Body of pancreas (tissue), 4 donors: Measurements from ENCODE around the gene BBS7. TPM values are rescaled to one million over a fixed set of nuclear protein-coding genes. Genes with fewer than 3 reads are reported as not detected.

Experiments used
- ATAC-seq: fragments of 150-250 bp; one replicate; pipeline ENCODE4 v1.9.1; 2016
- DNase-seq, 4 donors: peaks; one replicate each; pipeline ENCODE4 v3.0.0-alpha.2; 2019
- H3K27ac ChIP-seq, 4 donors: fragments of 200-600 bp; sonication (generic); 1 replicate in 3 of 4; 2 replicates in 1 of 4; pipeline versions ENCODE4 v1.5.1 to v1.6.1; 2016 to 2019; ENCODE audit warnings: mild to moderate bottlenecking in 1 of 4, mixed read lengths in 1 of 4, moderate library complexity in 1 of 4
- H3K27me3 ChIP-seq, 2 donors: fragments of 200-600 bp; sonication (generic); one replicate each; pipeline ENCODE4 v1.6.0; 2016; ENCODE audit warnings: mild to moderate bottlenecking in 1 of 2
- H3K36me3 ChIP-seq, 2 donors: fragments of 200-600 bp; sonication (generic); replicated peaks in 1 of 2; 2 replicates each; pipeline ENCODE4 v1.5.1; 2016; ENCODE audit warnings: low read depth in 2 of 2; ENCODE audit not compliant: insufficient read depth in 1 of 2
- H3K4me1 ChIP-seq: fragments of 200-600 bp; sonication (generic); one replicate; pipeline ENCODE4 v1.6.0; 2016
- H3K4me3 ChIP-seq, 2 donors: fragments of 200-600 bp; sonication (generic); 1 replicate in 1 of 2; 2 replicates in 1 of 2; pipeline ENCODE4 v1.5.1; 2016 to 2019
- H3K9me3 ChIP-seq, 3 donors: fragments of 200-600 bp; sonication (generic); 1 replicate in 2 of 3; 2 replicates in 1 of 3; pipeline ENCODE4 v1.5.1; 2016
- CTCF ChIP-seq, 7 experiments: fragments of 450-650 bp in 4 of 7; fragments of 200-600 bp in 3 of 7; sonication (generic) in 3 of 7; IDR thresholded peaks; one replicate each; pipeline ENCODE4 v1.5.1; 2016 to 2019; ENCODE audit warnings: antibody characterized with exemption in 7 of 7
- POLR2A ChIP-seq, 3 donors: fragments of 450-650 bp; IDR thresholded peaks; one replicate each; pipeline ENCODE4 v1.6.1; 2016; ENCODE audit warnings: antibody characterized with exemption in 3 of 3, mild to moderate bottlenecking in 2 of 3
- WGBS, 2 donors: methylation state at CpG; one replicate each; pipeline ENCODE4 v1.1.5; 2017; 5-methylcytosine and 5-hydroxymethylcytosine counted together
- intact Hi-C: fragments of 100-400 bp; cut with DNase I; formaldehyde crosslinking; loops from one replicate; pipeline ENCODE4 v1.15.1; 2023
- total RNA-seq, 2 donors: library from RNA; depleted of rRNA; stranded (reverse); fragments of >200 nt; gene quantifications; one replicate each; pipeline ENCODE4 v1.1.0, GENCODE V29; 2016

The BBS7 gene
- total RNA-seq, 2 donors from 2014 or later: 3.6 to 13.0 TPM

- no peak for DNase-seq
- Histone ChIP-seq H3K4me3 (no peak overlapping the region), H3K27ac (no peak overlapping the region), H3K27me3 (no peaks in the 10 kb centered on the region), H3K9me3 (no peaks in the 10 kb centered on the region), H3K36me3 (peaks cover 0 to 11% of the 10 kb centered on the region in 2 donors), H3K4me1 (peaks cover 6% of the 10 kb centered on the region)
- WGBS, 2 donors: 36 to 71% methylated on average over 1 of the region's 1 CpG
- intact Hi-C loops: no loop called here
- ATAC-seq: no peak
- TF ChIP-seq POLR2A (IDR thresholded peaks at IDR 0.05) (no peak), CTCF (IDR thresholded peaks at IDR 0.05) (no peak)
These were observed 52.1 kb downstream of the BBS7 start for GRCh38 chr4:121818215-121818614.

GRCh38 chr4:121817701-121818100 is 52.6 kb downstream of the BBS7 start:
- Histone ChIP-seq H3K9me3 (no peaks in the 10 kb centered on the region), H3K4me3 (no peak overlapping the region), H3K27me3 (no peaks in the 10 kb centered on the region), H3K36me3 (peaks cover 0 to 15% of the 10 kb centered on the region in 2 donors), H3K27ac (no peak overlapping the region), H3K4me1 (peaks cover under 1% of the 10 kb centered on the region)
- intact Hi-C loops: no loop called here
- WGBS, 2 donors: 65 to 95% methylated on average over 1 of the region's 1 CpG
- ATAC-seq (no peak), DNase-seq (no peak)
- TF ChIP-seq POLR2A (IDR thresholded peaks at IDR 0.05) (no peak), CTCF (IDR thresholded peaks at IDR 0.05) (no peak)

- WGBS, 2 donors: 67 to 81% methylated on average over 3 of the region's 3 CpGs
- no peak for DNase-seq
- no peak for ATAC-seq
- Histone ChIP-seq H3K27me3 (no peaks in the 10 kb centered on the region), H3K27ac (no peak overlapping the region), H3K4me1 (no peaks in the 10 kb centered on the region), H3K4me3 (no peak overlapping the region), H3K36me3 (peaks cover 0 to 18% of the 10 kb centered on the region in 2 donors), H3K9me3 (no peaks in the 10 kb centered on the region)
- intact Hi-C loops: no loop called here
- TF ChIP-seq POLR2A (IDR thresholded peaks at IDR 0.05) (no peak), CTCF (IDR thresholded peaks at IDR 0.05) (no peak)
These were observed 53.3 kb downstream of the BBS7 start for GRCh38 chr4:121817006-121817405.

GRCh38 chr4:121814756-121815155 is 55.5 kb downstream of the BBS7 start:
- Histone ChIP-seq H3K36me3 (peaks cover 0 to 22% of the 10 kb centered on the region in 2 donors), H3K4me1 (no peaks in the 10 kb centered on the region), H3K9me3 (no peaks in the 10 kb centered on the region), H3K4me3 (no peak overlapping the region), H3K27ac (no peak overlapping the region), H3K27me3 (no peaks in the 10 kb centered on the region)
- intact Hi-C loops: no loop called here
- no peak for TF ChIP-seq POLR2A (IDR thresholded peaks at IDR 0.05)
- DNase-seq (no peak), ATAC-seq (no peak)
- 90 to 91% methylated on average over 2 of the region's 2 CpGs for WGBS, 2 donors

- intact Hi-C loops: no loop called here
These were observed 59.2 kb downstream of the BBS7 start for GRCh38 chr4:121811122-121811521.

More at GRCh38 chr4:121811122-121811521, 59.2 kb downstream of the BBS7 start:
- no peak for ATAC-seq
- Histone ChIP-seq H3K27ac (no peak overlapping the region), H3K4me1 (no peaks in the 10 kb centered on the region), H3K4me3 (no peak overlapping the region), H3K9me3 (no peaks in the 10 kb centered on the region), H3K27me3 (no peaks in the 10 kb centered on the region), H3K36me3 (peaks cover 0 to 19% of the 10 kb centered on the region in 2 donors)
- DNase-seq: no peak
- TF ChIP-seq CTCF (IDR thresholded peaks at IDR 0.05) (no peak), POLR2A (IDR thresholded peaks at IDR 0.05) (no peak)
